Endothelial cell (in vitro differentiated cells): ENCODE results near the gene INVS. TPM values are rescaled to one million over a fixed set of nuclear protein-coding genes. Genes with fewer than 3 reads are reported as not detected.

Experiments used
- DNase-seq: peaks from one replicate; pipeline ENCODE4 v3.0.0; 2021; ENCODE audit warnings: low spot score
- H3K27ac Mint-ChIP-seq: one replicate; pipeline ENCODE4 v1.8.0; 2021; ENCODE audit warnings: mixed read lengths, inconsistent platforms; ENCODE audit not compliant: unreplicated experiment
- H3K27me3 Mint-ChIP-seq: one replicate; pipeline ENCODE4 v1.8.0; 2021; ENCODE audit warnings: mild to moderate bottlenecking, moderate library complexity, mixed read lengths, inconsistent platforms; ENCODE audit not compliant: unreplicated experiment
- H3K36me3 Mint-ChIP-seq: one replicate; pipeline ENCODE4 v1.8.0; 2021; ENCODE audit warnings: mild to moderate bottlenecking, low read depth, mixed read lengths, inconsistent platforms; ENCODE audit not compliant: unreplicated experiment
- H3K4me1 Mint-ChIP-seq: one replicate; pipeline ENCODE4 v1.8.0; 2021; ENCODE audit warnings: mild to moderate bottlenecking, mixed read lengths, inconsistent platforms; ENCODE audit not compliant: unreplicated experiment
- H3K4me3 Mint-ChIP-seq: one replicate; pipeline ENCODE4 v1.8.0; 2021; ENCODE audit warnings: mild to moderate bottlenecking, mixed read lengths, inconsistent platforms; ENCODE audit not compliant: unreplicated experiment
- H3K9me3 Mint-ChIP-seq: one replicate; pipeline ENCODE4 v1.8.0; 2021; ENCODE audit warnings: mixed read lengths, inconsistent platforms; ENCODE audit not compliant: unreplicated experiment
- total RNA-seq: library from RNA; stranded (reverse); fragmentation: NEBNext Ultra II Directional; extraction: Animal tissue kit (Norgen Biotek cat#: 25700); gene quantifications from one replicate; pipeline ENCODE4 v1.2.1, GENCODE V29; 2021; ENCODE audit not compliant: unreplicated experiment
- TF ChIP-seq, protein P1 (sequence below): fragments of 200-600 bp; sonication (generic); IDR thresholded peaks from one replicate; pipeline ENCODE4 v1.5.0; 2021; ENCODE audit warnings: antibody characterized with exemption; ENCODE audit not compliant: unreplicated experiment

Gene INVS
- total RNA-seq, 1 donor from 2014 or later, result 21.6 TPM

DNA sequence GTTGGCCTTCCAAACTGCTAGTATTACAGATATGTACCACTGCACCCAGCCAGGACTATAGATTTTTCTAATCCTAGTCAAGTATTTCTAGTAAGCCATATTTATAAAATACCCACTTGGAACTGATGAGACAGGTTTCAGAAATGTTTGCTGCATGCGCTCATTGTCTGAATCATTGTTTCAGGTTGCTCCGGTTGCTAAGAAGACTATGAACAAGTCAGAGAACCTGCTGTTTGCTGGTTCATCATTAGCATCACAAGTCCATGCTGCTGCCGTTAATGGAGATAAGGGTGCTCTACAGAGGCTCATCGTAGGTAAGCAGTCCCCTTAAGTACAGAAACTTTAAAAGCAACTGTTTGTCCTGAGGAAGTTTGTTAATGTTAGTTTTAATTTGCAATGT is 5.3 kb downstream of the INVS start:
- H3K27me3 Mint-ChIP-seq, result no peaks in the 10 kb centered on the region
- H3K4me3 Mint-ChIP-seq, result no peak overlapping the region
- TF ChIP-seq, protein P1, sequence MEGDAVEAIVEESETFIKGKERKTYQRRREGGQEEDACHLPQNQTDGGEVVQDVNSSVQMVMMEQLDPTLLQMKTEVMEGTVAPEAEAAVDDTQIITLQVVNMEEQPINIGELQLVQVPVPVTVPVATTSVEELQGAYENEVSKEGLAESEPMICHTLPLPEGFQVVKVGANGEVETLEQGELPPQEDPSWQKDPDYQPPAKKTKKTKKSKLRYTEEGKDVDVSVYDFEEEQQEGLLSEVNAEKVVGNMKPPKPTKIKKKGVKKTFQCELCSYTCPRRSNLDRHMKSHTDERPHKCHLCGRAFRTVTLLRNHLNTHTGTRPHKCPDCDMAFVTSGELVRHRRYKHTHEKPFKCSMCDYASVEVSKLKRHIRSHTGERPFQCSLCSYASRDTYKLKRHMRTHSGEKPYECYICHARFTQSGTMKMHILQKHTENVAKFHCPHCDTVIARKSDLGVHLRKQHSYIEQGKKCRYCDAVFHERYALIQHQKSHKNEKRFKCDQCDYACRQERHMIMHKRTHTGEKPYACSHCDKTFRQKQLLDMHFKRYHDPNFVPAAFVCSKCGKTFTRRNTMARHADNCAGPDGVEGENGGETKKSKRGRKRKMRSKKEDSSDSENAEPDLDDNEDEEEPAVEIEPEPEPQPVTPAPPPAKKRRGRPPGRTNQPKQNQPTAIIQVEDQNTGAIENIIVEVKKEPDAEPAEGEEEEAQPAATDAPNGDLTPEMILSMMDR, result no peak
- no peak for DNase-seq
- H3K4me1 Mint-ChIP-seq, result peaks cover 3% of the 10 kb centered on the region
- no peaks in the 10 kb centered on the region for H3K36me3 Mint-ChIP-seq
- H3K9me3 Mint-ChIP-seq, result no peaks in the 10 kb centered on the region
- H3K27ac Mint-ChIP-seq, result no peak overlapping the region

DNA sequence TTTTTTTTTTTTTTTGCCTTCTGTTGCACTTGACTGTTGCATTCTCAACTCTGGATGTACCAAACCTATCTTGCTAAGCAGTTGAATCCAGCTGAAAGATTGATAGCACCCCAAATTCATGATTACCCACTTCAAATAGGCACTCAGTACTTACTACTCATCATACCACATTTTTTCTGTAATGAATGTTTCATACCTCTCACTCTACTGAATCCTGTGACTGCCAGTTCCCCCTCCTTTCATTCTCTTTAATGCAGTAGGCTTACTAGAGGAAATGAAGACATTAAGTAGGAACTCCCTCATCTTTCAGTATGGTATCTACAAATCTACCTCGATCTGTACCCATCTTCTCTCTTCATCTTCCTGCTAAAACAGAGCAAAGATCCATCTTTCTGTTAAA is 6.8 kb downstream of the INVS start:
- Mint-ChIP-seq H3K27me3 (no peaks in the 10 kb centered on the region), H3K36me3 (no peaks in the 10 kb centered on the region), H3K27ac (no peak overlapping the region), H3K4me1 (no peaks in the 10 kb centered on the region), H3K4me3 (no peak overlapping the region), H3K9me3 (no peaks in the 10 kb centered on the region)
- TF ChIP-seq, protein P1, result no peak
- no peak for DNase-seq

DNA sequence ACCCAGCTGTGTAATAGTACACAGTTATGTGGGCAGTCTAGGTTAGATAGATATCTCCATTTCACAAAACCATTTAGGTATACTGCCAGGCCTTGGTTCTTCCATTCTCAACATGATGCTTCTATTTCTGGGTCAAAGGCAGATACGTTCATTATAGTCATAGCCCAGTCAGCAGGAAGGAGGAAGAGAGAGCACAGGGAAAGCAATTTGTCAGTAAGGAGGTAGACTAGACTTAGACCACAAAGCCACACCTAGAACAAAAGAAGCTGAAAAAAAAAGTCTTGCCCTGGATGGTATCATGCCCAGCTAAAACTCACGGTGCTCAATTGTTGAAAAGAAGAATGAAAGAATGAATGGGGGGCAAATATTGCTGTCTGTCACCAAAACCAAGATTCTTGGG is 7.6 kb downstream of the INVS start:
- no peaks in the 10 kb centered on the region for H3K36me3 Mint-ChIP-seq
- no peak for DNase-seq
- no peak overlapping the region for H3K27ac Mint-ChIP-seq
- no peak overlapping the region for H3K4me3 Mint-ChIP-seq
- no peaks in the 10 kb centered on the region for H3K27me3 Mint-ChIP-seq
- TF ChIP-seq, protein P1, result no peak
- no peaks in the 10 kb centered on the region for H3K4me1 Mint-ChIP-seq
- H3K9me3 Mint-ChIP-seq, result no peaks in the 10 kb centered on the region

DNA sequence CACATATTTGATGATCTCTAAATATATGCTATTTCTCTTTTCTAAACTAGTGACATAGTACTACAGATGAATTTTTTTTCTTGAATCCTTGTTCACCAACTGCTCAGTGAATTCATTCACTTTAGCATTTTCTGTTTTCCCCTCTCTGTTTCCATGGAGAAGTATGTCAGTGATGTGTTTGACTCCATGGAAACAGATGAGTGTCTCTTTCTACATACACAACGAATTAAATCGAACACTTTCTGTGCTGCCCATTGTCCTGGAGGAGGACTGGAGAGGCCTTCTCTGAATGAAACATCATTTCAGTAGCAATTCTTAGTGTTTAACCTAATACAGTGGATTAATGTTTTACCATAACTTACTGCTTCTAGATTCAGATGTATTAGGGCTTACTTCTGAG is 9.5 kb downstream of the INVS start:
- Mint-ChIP-seq H3K27ac (no peak overlapping the region), H3K27me3 (no peaks in the 10 kb centered on the region), H3K36me3 (no peaks in the 10 kb centered on the region), H3K9me3 (no peaks in the 10 kb centered on the region), H3K4me1 (no peaks in the 10 kb centered on the region), H3K4me3 (no peak overlapping the region)
- TF ChIP-seq, protein P1, result no peak
- no peak for DNase-seq

DNA sequence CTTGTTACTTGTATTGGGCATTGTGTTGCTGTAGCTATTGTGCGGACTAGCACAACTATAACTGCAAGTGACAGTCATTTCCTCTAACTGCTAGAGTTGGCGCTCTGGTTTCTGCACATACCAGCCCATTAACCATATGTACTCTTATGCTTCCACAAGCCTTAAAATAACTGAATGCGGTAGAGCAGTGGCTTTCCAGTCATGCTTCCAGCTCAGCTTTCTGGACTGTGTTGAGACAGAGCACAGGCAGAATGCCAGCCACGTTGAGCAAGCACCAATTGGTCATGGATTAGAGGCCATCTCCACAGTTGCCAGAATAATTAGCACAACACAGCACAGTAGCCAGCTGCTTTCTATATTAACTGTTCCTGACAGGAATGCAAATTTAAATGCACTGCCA is 12.2 kb downstream of the INVS start:
- H3K9me3 Mint-ChIP-seq, result no peaks in the 10 kb centered on the region
- H3K27ac Mint-ChIP-seq, result no peak overlapping the region
- TF ChIP-seq, protein P1, result no peak
- no peaks in the 10 kb centered on the region for H3K4me1 Mint-ChIP-seq
- no peak overlapping the region for H3K4me3 Mint-ChIP-seq
- H3K36me3 Mint-ChIP-seq, result no peaks in the 10 kb centered on the region
- H3K27me3 Mint-ChIP-seq, result no peaks in the 10 kb centered on the region
- DNase-seq, result no peak
